ENCODE data around the gene ADAMTS6.

Gene ADAMTS6

DNA sequence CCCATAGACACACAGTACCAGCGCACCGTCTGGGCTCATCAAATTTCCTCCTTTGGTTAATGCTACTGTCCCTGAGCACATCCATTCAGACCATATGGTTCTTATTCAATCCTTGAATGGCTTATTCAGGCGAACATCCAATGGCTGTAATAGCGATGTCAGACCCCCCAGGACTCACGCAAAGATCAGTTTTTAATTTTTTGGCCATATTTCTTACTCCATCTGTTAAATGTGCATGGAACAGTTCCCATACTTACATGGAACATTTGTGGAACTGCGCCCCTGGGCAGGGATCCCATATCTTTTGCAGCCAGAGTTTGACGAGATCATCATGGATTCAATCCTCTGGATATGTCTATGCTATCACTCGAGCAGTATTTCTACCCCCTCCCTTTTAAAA is 213.2 kb downstream of the ADAMTS6 start:
- DNase-seq (ENCODE audit: low read depth), result no peak
- TF ChIP-seq, protein P1, sequence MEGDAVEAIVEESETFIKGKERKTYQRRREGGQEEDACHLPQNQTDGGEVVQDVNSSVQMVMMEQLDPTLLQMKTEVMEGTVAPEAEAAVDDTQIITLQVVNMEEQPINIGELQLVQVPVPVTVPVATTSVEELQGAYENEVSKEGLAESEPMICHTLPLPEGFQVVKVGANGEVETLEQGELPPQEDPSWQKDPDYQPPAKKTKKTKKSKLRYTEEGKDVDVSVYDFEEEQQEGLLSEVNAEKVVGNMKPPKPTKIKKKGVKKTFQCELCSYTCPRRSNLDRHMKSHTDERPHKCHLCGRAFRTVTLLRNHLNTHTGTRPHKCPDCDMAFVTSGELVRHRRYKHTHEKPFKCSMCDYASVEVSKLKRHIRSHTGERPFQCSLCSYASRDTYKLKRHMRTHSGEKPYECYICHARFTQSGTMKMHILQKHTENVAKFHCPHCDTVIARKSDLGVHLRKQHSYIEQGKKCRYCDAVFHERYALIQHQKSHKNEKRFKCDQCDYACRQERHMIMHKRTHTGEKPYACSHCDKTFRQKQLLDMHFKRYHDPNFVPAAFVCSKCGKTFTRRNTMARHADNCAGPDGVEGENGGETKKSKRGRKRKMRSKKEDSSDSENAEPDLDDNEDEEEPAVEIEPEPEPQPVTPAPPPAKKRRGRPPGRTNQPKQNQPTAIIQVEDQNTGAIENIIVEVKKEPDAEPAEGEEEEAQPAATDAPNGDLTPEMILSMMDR (IDR thresholded peaks at IDR 0.05; ENCODE audit: low read length, missing control alignments), result no peak
- H3K4me3 ChIP-seq (replicated peaks; ENCODE audit: low read depth, low read length), result no peak overlapping the region

- TF ChIP-seq, protein P1 (IDR thresholded peaks at IDR 0.05; ENCODE audit: low read length, missing control alignments), result no peak
- no peak overlapping the region for H3K4me3 ChIP-seq (replicated peaks; ENCODE audit: low read depth, low read length)
- no peak for DNase-seq (ENCODE audit: low read depth)
These were observed 217.3 kb downstream of the ADAMTS6 start for GRCh38 chr5:65264420-65264819.

DNA sequence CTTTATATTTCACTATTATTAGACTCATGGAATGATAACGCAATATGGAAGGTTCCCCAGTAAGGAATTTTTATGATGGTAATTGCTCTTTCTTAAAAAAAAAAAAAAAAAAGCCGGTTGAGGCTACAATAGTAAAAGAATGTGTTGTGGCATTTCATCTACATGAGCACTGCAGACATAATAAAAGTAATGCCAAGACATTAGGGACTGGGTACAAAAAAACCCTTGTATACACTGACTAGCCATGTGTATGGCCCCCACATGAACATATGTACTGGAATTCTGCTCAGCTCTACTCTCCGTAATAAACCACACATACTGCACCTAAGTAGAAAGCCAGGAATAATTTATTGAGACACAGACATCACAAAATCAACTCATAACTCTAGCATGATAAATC is 218.4 kb downstream of the ADAMTS6 start:
- TF ChIP-seq, protein P1 (IDR thresholded peaks at IDR 0.05; ENCODE audit: low read length, missing control alignments), result no peak
- H3K4me3 ChIP-seq (replicated peaks; ENCODE audit: low read depth, low read length), result no peak overlapping the region
- peak; percentile 31 for DNase-seq (ENCODE audit: low read depth)

DNA sequence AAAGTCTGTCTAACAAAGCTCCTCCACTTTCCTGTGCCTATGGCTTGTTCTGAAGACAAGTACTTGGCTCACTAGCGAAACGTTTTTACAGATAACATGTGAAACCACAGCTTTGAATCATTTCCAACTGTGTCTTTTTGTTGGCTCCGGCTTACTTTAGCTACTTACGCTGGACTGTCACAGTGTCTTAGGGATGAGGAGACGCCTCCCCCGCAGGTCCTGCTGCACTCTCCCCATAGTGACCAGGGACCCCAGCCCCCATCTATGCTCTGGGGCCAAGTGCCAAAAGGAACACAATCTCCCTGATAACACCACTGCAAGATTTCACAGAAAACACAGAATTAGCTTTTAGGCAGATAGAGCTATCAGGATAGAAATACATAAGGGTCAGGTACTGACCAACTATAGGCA is 219.1 kb downstream of the ADAMTS6 start:
- peak; percentile 96 for DNase-seq (ENCODE audit: low read depth)
- H3K4me3 ChIP-seq (replicated peaks; ENCODE audit: low read depth, low read length), result peak overlapping the region; percentile 7
- TF ChIP-seq, protein P1 (IDR thresholded peaks at IDR 0.05; ENCODE audit: low read length, missing control alignments), result no peak

GRCh38 chr5:65262096-65262495 is 219.6 kb downstream of the ADAMTS6 start:
- DNase-seq (ENCODE audit: low read depth), result peak; percentile 65
- H3K4me3 ChIP-seq (replicated peaks; ENCODE audit: low read depth, low read length), result no peak overlapping the region
- TF ChIP-seq, protein P1 (IDR thresholded peaks at IDR 0.05; ENCODE audit: low read length, missing control alignments), result no peak

GRCh38 chr5:65261499-65261898 is 220.2 kb downstream of the ADAMTS6 start:
- H3K4me3 ChIP-seq (replicated peaks; ENCODE audit: low read depth, low read length), result no peak overlapping the region
- TF ChIP-seq, protein P1 (IDR thresholded peaks at IDR 0.05; ENCODE audit: low read length, missing control alignments), result no peak
- peak; percentile 35 for DNase-seq (ENCODE audit: low read depth)

- DNase-seq (ENCODE audit: low read depth), result peak; percentile 42
- TF ChIP-seq, protein P1 (IDR thresholded peaks at IDR 0.05; ENCODE audit: low read length, missing control alignments), result no peak
- H3K4me3 ChIP-seq (replicated peaks; ENCODE audit: low read depth, low read length), result no peak overlapping the region
These were observed 226.4 kb downstream of the ADAMTS6 start for GRCh38 chr5:65255294-65255693.

Data from fibroblast of pulmonary artery (primary cell).